PC-9 (cell line): ENCODE measurements around the gene MCRIP1. TPM values are rescaled to one million over a fixed set of nuclear protein-coding genes. Genes with fewer than 3 reads are reported as not detected.
A peak's percentile ranks its signal among the peaks of the same experiment; 100 is the strongest.

Source experiments
- BruUV-seq: library from RNA; stranded (reverse); fragments of 400-500 nt; replicated peaks from 2 replicates; lab custom pipeline; 2021; lab: Mats Ljungman, UMichigan
- CTCF ChIA-PET: fragments of 300-600 bp; sonication (Branson Sonifier 250); formaldehyde crosslinking; loops from one replicate; lab custom pipeline; 2022; ENCODE audit warnings: antibody characterized with exemption; lab: Charles Lee
- POLR2A ChIA-PET: fragments of 300-600 bp; sonication (Branson Sonifier 250); formaldehyde crosslinking; loops from one replicate; lab custom pipeline; 2022; ENCODE audit warnings: antibody characterized with exemption; ENCODE audit not compliant: unreplicated experiment; lab: Charles Lee
- DNase-seq, 2 experiments: peaks; one replicate each; pipeline versions ENCODE4 v3.0.0 to v3.0.0-alpha.2; 2015 to 2022; ENCODE audit warnings: mixed read lengths in 1 of 2
- H2AFZ ChIP-seq: fragments of 200-600 bp; sonication (generic); 2 replicates; pipeline ENCODE4 v1.8.1; 2017; ENCODE audit warnings: antibody characterized with exemption
- H3F3A ChIP-seq: fragments of 200-600 bp; sonication (generic); 2 replicates; pipeline ENCODE4 v1.8.1; 2017; ENCODE audit warnings: antibody characterized with exemption, mild to moderate bottlenecking, low read depth; ENCODE audit not compliant: insufficient read depth
- H3K27ac ChIP-seq: fragments of 200-600 bp; sonication (generic); 2 replicates; pipeline ENCODE4 v1.6.1; 2016; ENCODE audit warnings: mixed run types
- H3K27me3 ChIP-seq: fragments of 200-600 bp; sonication (generic); 2 replicates; pipeline ENCODE4 v1.6.1; 2016; ENCODE audit warnings: low read depth, mixed run types; ENCODE audit not compliant: insufficient read depth
- H3K36me3 ChIP-seq: fragments of 200-600 bp; sonication (generic); 2 replicates; pipeline ENCODE4 v1.6.1; 2016; ENCODE audit warnings: low read depth, mixed run types
- H3K4me1 ChIP-seq: fragments of 200-600 bp; sonication (generic); replicated peaks from 2 replicates; pipeline ENCODE4 v1.6.1; 2016; ENCODE audit warnings: mixed run types; ENCODE audit not compliant: insufficient read depth
- H3K4me2 ChIP-seq: fragments of 200-600 bp; sonication (generic); 2 replicates; pipeline ENCODE4 v1.6.1; 2017; ENCODE audit warnings: mixed run types
- H3K4me3 ChIP-seq: fragments of 200-600 bp; sonication (generic); 2 replicates; pipeline ENCODE4 v1.6.1; 2016; ENCODE audit warnings: mixed run types
- H3K79me2 ChIP-seq: fragments of 200-600 bp; sonication (generic); 2 replicates; pipeline ENCODE4 v1.6.1; 2017; ENCODE audit warnings: low read depth, mixed run types
- H3K9me2 ChIP-seq: fragments of 200-600 bp; sonication (generic); 2 replicates; pipeline ENCODE4 v1.8.1; 2017; ENCODE audit warnings: mild to moderate bottlenecking; ENCODE audit not compliant: insufficient read depth
- H3K9me3 ChIP-seq: fragments of 200-600 bp; sonication (generic); 2 replicates; pipeline ENCODE4 v1.8.1; 2016; ENCODE audit warnings: low read depth; ENCODE audit not compliant: insufficient read depth
- H4K20me1 ChIP-seq: fragments of 200-600 bp; sonication (generic); 2 replicates; pipeline ENCODE4 v1.8.1; 2017; ENCODE audit not compliant: insufficient read depth
- CTCF ChIP-seq: fragments of 200-600 bp; sonication (generic); conservative IDR thresholded peaks from 2 replicates; pipeline ENCODE4 v1.6.1; 2017; ENCODE audit warnings: mixed run types, antibody characterized with exemption, mild to moderate bottlenecking, moderate library complexity
- EZH2 ChIP-seq: fragments of 200-600 bp; sonication (generic); IDR thresholded peaks from 2 replicates; pipeline ENCODE4 v1.8.0; 2017; ENCODE audit warnings: antibody characterized with exemption, low read depth
- intact Hi-C: fragments of 100-400 bp; cut with micrococcal nuclease; formaldehyde crosslinking; loops from one replicate; pipeline ENCODE4 v1.10.0; 2022; ENCODE audit not compliant: unreplicated experiment
- total RNA-seq: library from RNA; stranded (reverse); gene quantifications from 2 replicates; pipeline ENCODE4 v1.2.3, GENCODE V29; 2021

The MCRIP1 gene
- total RNA-seq, 1 experiment from 2014 or later, result 53.8 TPM

DNA sequence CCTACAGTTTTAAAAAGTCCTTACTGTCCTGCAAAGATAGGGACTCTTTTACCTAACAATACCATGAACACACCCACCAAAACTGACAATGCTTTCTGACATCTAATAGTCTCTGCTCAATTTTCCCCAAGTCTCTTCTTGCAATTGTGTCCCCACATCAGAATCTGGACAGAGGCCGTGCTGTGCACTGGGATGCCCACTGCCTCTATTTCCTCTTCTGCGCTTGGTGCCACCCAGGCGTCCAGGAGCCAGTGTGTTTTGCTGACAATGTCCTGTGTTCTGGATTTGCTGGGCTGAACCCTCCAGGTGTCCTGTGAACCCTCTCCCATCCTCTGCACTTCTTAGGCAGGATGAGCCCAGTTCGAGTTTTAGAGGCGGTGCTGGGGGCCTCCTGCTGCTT, 44.5 kb upstream of the MCRIP1 start:
- Histone ChIP-seq H3K79me2 (peaks cover 6% of the 10 kb centered on the region), H3K4me2 (no peak overlapping the region), H3K4me3 (no peak overlapping the region), H3K9me3 (no peaks in the 10 kb centered on the region), H3K36me3 (no peaks in the 10 kb centered on the region), H3F3A (peaks cover 17% of the 10 kb centered on the region; the same call in 1 of the 2 replicates), H2AFZ (no peak overlapping the region), H4K20me1 (no peaks in the 10 kb centered on the region), H3K9me2 (no peaks in the 10 kb centered on the region), H3K4me1 (0 out of 2 replicates have a peak, but pooled peaks cover 2% of the 10 kb centered on the region), H3K27me3 (no peaks in the 10 kb centered on the region), H3K27ac (no peak overlapping the region)
- intact Hi-C loops, result no loop called here
- BruUV-seq, result no TSS peak
- TF ChIP-seq CTCF (no peak), EZH2 (no peak)
- ChIA-PET CTCF (no interaction called here), POLR2A (no interaction called here)
- DNase-seq, result no peak

- Histone ChIP-seq H2AFZ (peak overlapping the region; percentile 77), H3K27me3 (no peaks in the 10 kb centered on the region), H3K4me3 (peak overlapping the region; percentile 88), H3K36me3 (no peaks in the 10 kb centered on the region), H4K20me1 (peaks cover 17% of the 10 kb centered on the region), H3K4me1 (0 out of 2 replicates have a peak, but pooled peaks cover 14% of the 10 kb centered on the region), H3K9me3 (no peaks in the 10 kb centered on the region), H3K9me2 (no peaks in the 10 kb centered on the region), H3K79me2 (peaks cover 29% of the 10 kb centered on the region), H3K4me2 (peak overlapping the region; percentile 95), H3K27ac (peak overlapping the region; percentile 87), H3F3A (peaks cover 53% of the 10 kb centered on the region)
- TSS peak; percentile 63 for BruUV-seq
- CTCF ChIA-PET, result no interaction called here
- TF ChIP-seq CTCF (no peak; the same call in 1 of the 2 replicates), EZH2 (no peak)
- DNase-seq, result peak; percentile 47 to 91
- intact Hi-C loops, result loop anchor here (2.0 kb wide), 1 partner anchor 151 kb away; the partner anchor contains the start of genes CENPX and LRRC45
- POLR2A ChIA-PET, result interaction anchor here (0.7 kb wide), 1 partner anchor 149 kb away, joined by 3 read pairs; no protein-coding TSS in a partner anchor
These were observed 38.5 kb upstream of the MCRIP1 start for GRCh38 chr17:81871387-81872230.

DNA sequence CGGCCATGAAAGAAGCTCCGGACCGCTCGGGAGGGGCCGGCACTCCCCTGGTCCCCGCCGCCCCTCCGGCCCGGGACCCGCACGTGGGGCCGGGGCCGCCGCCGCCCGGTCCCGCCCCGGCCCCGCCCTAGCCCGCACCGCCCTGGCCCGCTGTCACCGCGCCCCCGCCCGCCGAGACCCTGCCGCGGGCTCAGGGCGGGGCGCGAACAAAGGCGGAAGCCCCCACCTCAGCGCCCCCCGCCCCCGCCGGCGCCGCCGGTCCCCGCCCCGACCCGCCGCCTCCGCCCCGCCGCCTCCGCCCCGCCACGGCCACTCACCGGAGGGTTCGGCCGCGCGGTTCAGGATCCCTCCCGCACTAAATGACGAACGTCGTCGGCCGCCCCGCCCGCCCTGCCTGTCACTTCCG, 37.9 kb upstream of the MCRIP1 start, which contains the start of gene ARHGDIA:
ARHGDIA (minus strand) TSS at position 357 of the 406 bp plus-strand sequence. CDS start 1,407 bp downstream, outside the sequence.
- ChIA-PET CTCF (no interaction called here), POLR2A (interaction anchor here (0.5 kb wide), 1 partner anchor 511 kb away, joined by 11 read pairs; no protein-coding TSS in a partner anchor)
- DNase-seq, result no peak
- Histone ChIP-seq H3K27me3 (no peaks in the 10 kb centered on the region), H3K79me2 (peaks cover 29% of the 10 kb centered on the region), H3K27ac (peak within 1 kb of the TSS; percentile 87), H3K9me2 (no peaks in the 10 kb centered on the region), H3F3A (peaks cover 59% of the 10 kb centered on the region), H3K36me3 (no peaks in the 10 kb centered on the region), H3K4me1 (0 out of 2 replicates have a peak, but pooled peaks cover 14% of the 10 kb centered on the region), H2AFZ (peak within 1 kb of the TSS; percentile 77), H4K20me1 (peaks cover 17% of the 10 kb centered on the region), H3K4me2 (peak within 1 kb of the TSS; percentile 95), H3K4me3 (peak within 1 kb of the TSS; percentile 88), H3K9me3 (no peaks in the 10 kb centered on the region)
- BruUV-seq, result no TSS peak
- no peak for TF ChIP-seq EZH2
- intact Hi-C loops, result loop anchor here (2.0 kb wide), 1 partner anchor 152 kb away; the partner anchor contains the start of genes CENPX and LRRC45
